ENCODE measurements around the gene MPHOSPH10.

DNA sequence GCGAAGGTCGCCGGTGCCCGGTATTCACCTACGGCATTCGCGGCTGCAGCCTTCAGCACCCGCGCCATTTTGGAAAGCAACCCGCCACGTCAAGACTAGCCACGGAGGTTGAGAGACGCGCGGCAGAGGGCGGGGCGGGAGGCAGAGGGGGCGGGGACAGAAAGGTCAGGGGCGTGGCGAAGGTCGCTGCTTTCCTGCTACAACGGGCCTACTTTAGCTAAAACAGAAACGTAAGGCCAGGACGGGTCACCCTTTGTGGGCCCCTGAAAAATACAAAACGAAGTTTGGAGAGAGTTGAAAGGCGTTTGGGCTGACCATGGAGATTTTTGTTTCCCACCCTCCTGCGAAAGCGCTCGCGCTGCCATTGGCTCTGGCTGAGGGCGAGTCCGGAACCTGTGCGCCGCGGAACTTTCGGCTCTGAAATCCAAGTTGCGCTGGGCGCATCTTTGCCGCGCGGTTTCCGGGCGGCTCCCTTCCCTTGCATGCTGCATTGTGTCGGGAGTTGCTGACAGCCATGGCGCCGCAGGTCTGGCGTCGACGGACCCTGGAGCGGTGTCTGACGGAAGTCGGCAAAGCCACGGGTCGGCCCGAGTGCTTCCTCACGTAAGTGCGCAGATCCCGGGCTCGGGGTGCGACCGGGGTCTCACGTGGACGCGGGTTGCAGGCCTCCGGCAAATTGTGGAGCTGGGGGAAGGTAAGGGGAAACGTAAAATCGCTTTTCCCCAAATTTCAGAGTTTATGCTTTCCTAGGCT is at the start of gene MPHOSPH10, which contains the start of gene MCEE:
- peak in 2 of 3 donors; percentile 47 to 57 for TF ChIP-seq POLR2AphosphoS5 (IDR thresholded peaks at IDR 0.05)
- TF ChIP-seq CTCF (IDR thresholded peaks at IDR 0.05) = no peak
- peak; percentile 37 for TF ChIP-seq POLR2A (IDR thresholded peaks at IDR 0.05)

All from breast epithelium (tissue), 3 donors.